HepG2 (cell line): ENCODE measurements around the gene ERMP1. TPM values are rescaled to one million over a fixed set of nuclear protein-coding genes. Genes with fewer than 3 reads are reported as not detected.
A peak's percentile ranks its signal among the peaks of the same experiment; 100 is the strongest.

Experiments used
- CBFB ChIP-seq: sonication (generic); formaldehyde crosslinking; IDR thresholded peaks from 2 replicates; pipeline ENCODE4 v1.4.0; 2020; ENCODE audit warnings: missing genetic modification reagents
- CBX1 ChIP-seq: IDR thresholded peaks from one replicate; pipeline ENCODE4 v1.6.1; 2016; ENCODE audit warnings: antibody characterized with exemption, low read depth
- CENPT ChIP-seq: sonication (generic); formaldehyde crosslinking; IDR thresholded peaks from 2 replicates; pipeline ENCODE4 v1.8.0; 2022; ENCODE audit warnings: low read depth, mild to moderate bottlenecking, moderate library complexity, missing genetic modification reagents
- ELF1 ChIP-seq: sonication (generic); formaldehyde crosslinking; IDR thresholded peaks from 2 replicates; pipeline ENCODE4 v1.4.0; 2020; ENCODE audit warnings: missing genetic modification reagents
- HDAC6 ChIP-seq: fragments of 200-600 bp; sonication (generic); IDR thresholded peaks from 2 replicates; pipeline ENCODE4 v1.7.0; 2017; ENCODE audit warnings: mild to moderate bottlenecking, antibody characterized with exemption, low read length, low read depth
- NR2C2 ChIP-seq: sonication (generic); formaldehyde crosslinking; IDR thresholded peaks from 2 replicates; pipeline ENCODE4 v1.4.0; 2020; ENCODE audit warnings: missing genetic modification reagents, mild to moderate bottlenecking, moderate library complexity, borderline replicate concordance
- RAD51 ChIP-seq: fragments of 450-650 bp; IDR thresholded peaks from 2 replicates; pipeline ENCODE4 v1.6.1; 2016; ENCODE audit warnings: borderline replicate concordance
- YEATS2 ChIP-seq: sonication (generic); formaldehyde crosslinking; IDR thresholded peaks from 2 replicates; pipeline ENCODE4 v1.4.0; 2020; ENCODE audit warnings: missing genetic modification reagents, borderline replicate concordance
- ZFP36 ChIP-seq: fragments of 150-350 bp; IDR thresholded peaks from 2 replicates; pipeline ENCODE4 v1.6.1; 2018; ENCODE audit warnings: borderline replicate concordance, low read length, low read depth; ENCODE audit not compliant: partially characterized antibody
- ZKSCAN5 ChIP-seq: sonication (generic); formaldehyde crosslinking; IDR thresholded peaks from 2 replicates; pipeline ENCODE4 v1.5.1; 2020; ENCODE audit warnings: mild to moderate bottlenecking, missing genetic modification reagents
- ZNF382 ChIP-seq: sonication (generic); formaldehyde crosslinking; IDR thresholded peaks from 2 replicates; pipeline ENCODE4 v1.5.0; 2020; ENCODE audit warnings: missing genetic modification reagents, mild to moderate bottlenecking, borderline replicate concordance
- ZNF772 ChIP-seq: sonication (generic); formaldehyde crosslinking; IDR thresholded peaks from 2 replicates; pipeline ENCODE4 v1.5.0; 2020; ENCODE audit warnings: mild to moderate bottlenecking, missing genetic modification reagents
- polyA plus RNA-seq, 8 experiments: library from polyadenylated mRNA; depleted of rRNA in 3 of 8; stranded (reverse) in 7 of 8; unstranded in 1 of 8; fragments of >200 nt; fragmentation: Illumina TruSeq in 4 of 8; extraction: Trizol in 4 of 8; gene quantifications; 2 replicates each; pipeline versions ENCODE4 v1.2.1 to v1.2.3, GENCODE V29; 2011 to 2016; ENCODE audit warnings: low read depth in 4 of 8, missing spikeins in 1 of 8, mixed read lengths in 1 of 8; ENCODE audit not compliant: insufficient read depth in 1 of 8
- total RNA-seq, 5 experiments: library from RNA; depleted of rRNA; stranded (reverse); fragments of >200 nt; fragmentation: Illumina TruSeq; extraction: Trizol; gene quantifications; 2 replicates each; pipeline ENCODE4 v1.2.3, GENCODE V29; 2016; ENCODE audit warnings: low read depth in 1 of 5
- TF ChIP-seq, protein P1 (sequence below): sonication (generic); formaldehyde crosslinking; IDR thresholded peaks from 2 replicates; pipeline ENCODE4 v1.5.0; 2020; ENCODE audit warnings: mild to moderate bottlenecking, missing genetic modification reagents
- TF ChIP-seq, protein P2 (sequence below): sonication (generic); IDR thresholded peaks from 2 replicates; pipeline ENCODE4 v1.6.1; 2016; ENCODE audit warnings: low read depth, borderline replicate concordance
- TF ChIP-seq, protein P3 (sequence below): sonication (generic); formaldehyde crosslinking; IDR thresholded peaks from 2 replicates; pipeline ENCODE4 v1.5.0; 2020; ENCODE audit warnings: mild to moderate bottlenecking, missing genetic modification reagents
- TF ChIP-seq, protein P4 (sequence below): sonication (generic); formaldehyde crosslinking; conservative IDR thresholded peaks from 2 replicates; pipeline ENCODE4 v1.4.0; 2020; ENCODE audit warnings: mild to moderate bottlenecking, missing genetic modification reagents, moderate library complexity
- TF ChIP-seq, protein P5 (sequence below): IDR thresholded peaks from 2 replicates; pipeline ENCODE4 v1.6.1; 2016; ENCODE audit warnings: missing compliant biosample characterization, missing genetic modification reagents, borderline replicate concordance

Gene ERMP1
- total and polyA plus RNA-seq, 2 of the 13 experiments (the other 11 are each of a cell fraction or from before 2014, with no cell fraction given) = 40.9 to 65.4 TPM

DNA sequence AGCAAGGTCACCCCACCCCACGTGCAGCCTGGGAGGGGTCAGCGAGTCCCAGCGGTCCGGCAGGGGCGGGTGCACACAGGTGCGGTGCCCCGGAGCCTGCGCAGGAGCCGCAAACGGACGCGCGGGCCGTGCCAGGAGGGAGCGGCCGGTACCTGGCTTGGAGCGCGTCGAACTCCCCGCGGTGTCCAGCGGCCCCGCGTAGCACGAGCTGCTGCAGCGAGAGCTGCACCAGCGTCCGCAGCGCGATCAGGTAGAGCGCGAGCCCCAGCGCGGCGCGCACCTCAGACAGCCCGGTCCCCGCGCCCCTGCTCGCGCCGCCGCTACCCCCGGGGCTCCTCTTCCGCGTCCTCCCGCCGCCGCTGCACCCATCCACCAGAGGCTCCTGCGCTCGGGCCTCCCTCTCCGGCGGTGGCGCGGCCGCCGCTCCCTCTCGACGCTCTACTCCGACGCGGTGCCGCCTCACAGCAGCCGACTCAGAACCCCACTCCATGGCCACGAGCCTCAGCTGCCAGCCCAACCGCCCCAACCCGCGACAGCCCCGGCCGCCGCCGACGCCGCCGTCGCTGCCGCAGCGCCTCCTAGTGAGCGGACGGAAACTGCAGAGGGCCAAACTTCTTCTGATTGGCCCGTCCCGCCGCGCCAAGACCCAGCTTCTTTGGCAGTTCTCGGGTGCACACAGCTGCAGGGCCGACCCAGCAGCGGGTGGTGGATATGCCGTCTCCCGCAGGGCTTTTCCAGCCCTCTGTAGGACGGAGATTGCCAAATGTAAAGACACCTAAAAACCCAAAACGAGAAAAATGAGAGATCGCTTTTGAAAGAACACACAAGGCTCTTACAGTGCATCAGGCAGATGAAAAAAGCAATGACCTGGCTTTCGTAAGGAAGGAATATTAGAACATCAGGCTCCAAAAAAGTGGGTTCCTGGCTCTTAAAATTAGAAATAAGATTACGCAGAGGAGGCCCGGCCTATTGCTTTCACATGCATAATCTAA lies at the start of gene ERMP1 (continued):
- no peak for TF ChIP-seq ZNF382 (CRISPR knock-in tag)
- no peak for TF ChIP-seq HDAC6
- TF ChIP-seq, protein P1, sequence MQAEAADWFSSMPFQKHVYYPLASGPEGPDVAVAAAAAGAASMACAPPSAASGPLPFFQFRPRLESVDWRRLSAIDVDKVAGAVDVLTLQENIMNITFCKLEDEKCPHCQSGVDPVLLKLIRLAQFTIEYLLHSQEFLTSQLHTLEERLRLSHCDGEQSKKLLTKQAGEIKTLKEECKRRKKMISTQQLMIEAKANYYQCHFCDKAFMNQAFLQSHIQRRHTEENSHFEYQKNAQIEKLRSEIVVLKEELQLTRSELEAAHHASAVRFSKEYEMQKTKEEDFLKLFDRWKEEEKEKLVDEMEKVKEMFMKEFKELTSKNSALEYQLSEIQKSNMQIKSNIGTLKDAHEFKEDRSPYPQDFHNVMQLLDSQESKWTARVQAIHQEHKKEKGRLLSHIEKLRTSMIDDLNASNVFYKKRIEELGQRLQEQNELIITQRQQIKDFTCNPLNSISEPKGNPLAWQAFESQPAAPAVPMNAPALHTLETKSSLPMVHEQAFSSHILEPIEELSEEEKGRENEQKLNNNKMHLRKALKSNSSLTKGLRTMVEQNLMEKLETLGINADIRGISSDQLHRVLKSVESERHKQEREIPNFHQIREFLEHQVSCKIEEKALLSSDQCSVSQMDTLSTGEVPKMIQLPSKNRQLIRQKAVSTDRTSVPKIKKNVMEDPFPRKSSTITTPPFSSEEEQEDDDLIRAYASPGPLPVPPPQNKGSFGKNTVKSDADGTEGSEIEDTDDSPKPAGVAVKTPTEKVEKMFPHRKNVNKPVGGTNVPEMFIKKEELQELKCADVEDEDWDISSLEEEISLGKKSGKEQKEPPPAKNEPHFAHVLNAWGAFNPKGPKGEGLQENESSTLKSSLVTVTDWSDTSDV = no peak; the same call in 1 of the 2 replicates
- no peak for TF ChIP-seq ZFP36
- peak; percentile 71 for TF ChIP-seq CENPT
- peak; percentile 54; the same call in 1 of the 2 replicates for TF ChIP-seq CBFB (CRISPR knock-in tag)
- TF ChIP-seq ELF1 (CRISPR knock-in tag) = peak; percentile 61
- TF ChIP-seq, protein P2, sequence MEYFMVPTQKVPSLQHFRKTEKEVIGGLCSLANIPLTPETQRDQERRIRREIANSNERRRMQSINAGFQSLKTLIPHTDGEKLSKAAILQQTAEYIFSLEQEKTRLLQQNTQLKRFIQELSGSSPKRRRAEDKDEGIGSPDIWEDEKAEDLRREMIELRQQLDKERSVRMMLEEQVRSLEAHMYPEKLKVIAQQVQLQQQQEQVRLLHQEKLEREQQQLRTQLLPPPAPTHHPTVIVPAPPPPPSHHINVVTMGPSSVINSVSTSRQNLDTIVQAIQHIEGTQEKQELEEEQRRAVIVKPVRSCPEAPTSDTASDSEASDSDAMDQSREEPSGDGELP = peak; percentile 51; the same call in 1 of the 2 replicates
- TF ChIP-seq NR2C2 (CRISPR knock-in tag) = no peak
- TF ChIP-seq CBX1 = peak; percentile 16
- TF ChIP-seq ZNF772 = peak; percentile 64; the same call in 1 of the 2 replicates
- TF ChIP-seq, protein P3, sequence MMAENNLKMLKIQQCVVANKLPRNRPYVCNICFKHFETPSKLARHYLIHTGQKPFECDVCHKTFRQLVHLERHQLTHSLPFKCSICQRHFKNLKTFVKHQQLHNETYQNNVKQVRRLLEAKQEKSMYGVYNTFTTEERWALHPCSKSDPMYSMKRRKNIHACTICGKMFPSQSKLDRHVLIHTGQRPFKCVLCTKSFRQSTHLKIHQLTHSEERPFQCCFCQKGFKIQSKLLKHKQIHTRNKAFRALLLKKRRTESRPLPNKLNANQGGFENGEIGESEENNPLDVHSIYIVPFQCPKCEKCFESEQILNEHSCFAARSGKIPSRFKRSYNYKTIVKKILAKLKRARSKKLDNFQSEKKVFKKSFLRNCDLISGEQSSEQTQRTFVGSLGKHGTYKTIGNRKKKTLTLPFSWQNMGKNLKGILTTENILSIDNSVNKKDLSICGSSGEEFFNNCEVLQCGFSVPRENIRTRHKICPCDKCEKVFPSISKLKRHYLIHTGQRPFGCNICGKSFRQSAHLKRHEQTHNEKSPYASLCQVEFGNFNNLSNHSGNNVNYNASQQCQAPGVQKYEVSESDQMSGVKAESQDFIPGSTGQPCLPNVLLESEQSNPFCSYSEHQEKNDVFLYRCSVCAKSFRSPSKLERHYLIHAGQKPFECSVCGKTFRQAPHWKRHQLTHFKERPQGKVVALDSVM (CRISPR knock-in tag) = 0 out of 2 replicates have a peak, but pooled peaks have one; percentile 40
- 0 out of 2 replicates have a peak, but pooled peaks have one; percentile 45 for TF ChIP-seq YEATS2
- TF ChIP-seq, protein P4, sequence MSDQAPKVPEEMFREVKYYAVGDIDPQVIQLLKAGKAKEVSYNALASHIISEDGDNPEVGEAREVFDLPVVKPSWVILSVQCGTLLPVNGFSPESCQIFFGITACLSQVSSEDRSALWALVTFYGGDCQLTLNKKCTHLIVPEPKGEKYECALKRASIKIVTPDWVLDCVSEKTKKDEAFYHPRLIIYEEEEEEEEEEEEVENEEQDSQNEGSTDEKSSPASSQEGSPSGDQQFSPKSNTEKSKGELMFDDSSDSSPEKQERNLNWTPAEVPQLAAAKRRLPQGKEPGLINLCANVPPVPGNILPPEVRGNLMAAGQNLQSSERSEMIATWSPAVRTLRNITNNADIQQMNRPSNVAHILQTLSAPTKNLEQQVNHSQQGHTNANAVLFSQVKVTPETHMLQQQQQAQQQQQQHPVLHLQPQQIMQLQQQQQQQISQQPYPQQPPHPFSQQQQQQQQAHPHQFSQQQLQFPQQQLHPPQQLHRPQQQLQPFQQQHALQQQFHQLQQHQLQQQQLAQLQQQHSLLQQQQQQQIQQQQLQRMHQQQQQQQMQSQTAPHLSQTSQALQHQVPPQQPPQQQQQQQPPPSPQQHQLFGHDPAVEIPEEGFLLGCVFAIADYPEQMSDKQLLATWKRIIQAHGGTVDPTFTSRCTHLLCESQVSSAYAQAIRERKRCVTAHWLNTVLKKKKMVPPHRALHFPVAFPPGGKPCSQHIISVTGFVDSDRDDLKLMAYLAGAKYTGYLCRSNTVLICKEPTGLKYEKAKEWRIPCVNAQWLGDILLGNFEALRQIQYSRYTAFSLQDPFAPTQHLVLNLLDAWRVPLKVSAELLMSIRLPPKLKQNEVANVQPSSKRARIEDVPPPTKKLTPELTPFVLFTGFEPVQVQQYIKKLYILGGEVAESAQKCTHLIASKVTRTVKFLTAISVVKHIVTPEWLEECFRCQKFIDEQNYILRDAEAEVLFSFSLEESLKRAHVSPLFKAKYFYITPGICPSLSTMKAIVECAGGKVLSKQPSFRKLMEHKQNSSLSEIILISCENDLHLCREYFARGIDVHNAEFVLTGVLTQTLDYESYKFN (CRISPR knock-in tag) = no peak; the same call in 1 of the 2 replicates
- TF ChIP-seq RAD51 = no peak
- TF ChIP-seq, protein P5, sequence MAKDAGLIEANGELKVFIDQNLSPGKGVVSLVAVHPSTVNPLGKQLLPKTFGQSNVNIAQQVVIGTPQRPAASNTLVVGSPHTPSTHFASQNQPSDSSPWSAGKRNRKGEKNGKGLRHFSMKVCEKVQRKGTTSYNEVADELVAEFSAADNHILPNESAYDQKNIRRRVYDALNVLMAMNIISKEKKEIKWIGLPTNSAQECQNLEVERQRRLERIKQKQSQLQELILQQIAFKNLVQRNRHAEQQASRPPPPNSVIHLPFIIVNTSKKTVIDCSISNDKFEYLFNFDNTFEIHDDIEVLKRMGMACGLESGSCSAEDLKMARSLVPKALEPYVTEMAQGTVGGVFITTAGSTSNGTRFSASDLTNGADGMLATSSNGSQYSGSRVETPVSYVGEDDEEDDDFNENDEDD (CRISPR knock-in tag) = peak; percentile 88
- no peak for TF ChIP-seq ZKSCAN5 (CRISPR knock-in tag)
